ENCODE results near the gene ARL6IP1.
"Not testable (repeated sequence)": the region's sequence is repeated elsewhere in the genome, so short reads cannot be mapped to it uniquely, and the experiment has no call there.

Gene ARL6IP1

GRCh38 chr16:18757960-18758660, 43.2 kb downstream of the ARL6IP1 start:
- not testable (repeated sequence) for DNase-seq

- not testable (repeated sequence) for DNase-seq
Measured at GRCh38 chr16:18756639-18757038, 44.7 kb downstream of the ARL6IP1 start.

- not testable (repeated sequence) for DNase-seq
Measured at GRCh38 chr16:18742870-18743269, 58.5 kb downstream of the ARL6IP1 start.
